Measurements from ENCODE around the gene RASL11A. TPM values are rescaled to one million over a fixed set of nuclear protein-coding genes. Genes with fewer than 3 reads are reported as not detected.
A peak's percentile ranks its signal among the peaks of the same experiment; 100 is the strongest.

RASL11A gene
- total RNA-seq, 1 experiment from 2014 or later, result 3.8 TPM

DNA sequence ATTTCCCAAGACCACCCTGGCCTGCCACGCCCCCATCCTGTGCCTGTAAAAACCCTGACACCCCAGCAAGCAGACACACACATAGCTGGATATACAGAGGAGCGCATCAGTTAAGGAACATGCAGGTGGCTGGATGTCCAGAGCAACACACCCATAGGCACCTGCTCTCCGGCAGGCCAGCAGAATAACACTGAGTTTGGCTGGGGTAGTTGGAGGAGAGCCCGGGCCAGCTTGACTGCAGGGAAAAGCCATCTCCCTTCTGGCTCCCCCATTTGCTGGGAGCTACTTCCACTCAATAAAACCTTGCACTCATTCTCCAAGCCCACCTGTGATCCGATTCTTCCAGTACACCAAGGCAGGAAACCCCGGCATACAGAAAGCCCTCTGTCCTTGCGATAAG lies 8.9 kb downstream of the RASL11A start:
- H3F3A ChIP-seq (ENCODE audit: insufficient read depth, low read depth), result no peaks in the 10 kb centered on the region
- DNase-seq, result no peak
- no peaks in the 10 kb centered on the region for H3K79me2 ChIP-seq (ENCODE audit: low read depth)
- intact Hi-C loops (cut with micrococcal nuclease; ENCODE audit: unreplicated experiment), result no loop called here
- H3K9me3 ChIP-seq (ENCODE audit: insufficient read depth, low read depth), result no peaks in the 10 kb centered on the region
- CTCF ChIA-PET, result no interaction called here
- H4K20me1 ChIP-seq (ENCODE audit: insufficient read depth), result no peaks in the 10 kb centered on the region
- peak overlapping the region; percentile 36; the same call in 1 of the 2 replicates for H3K4me2 ChIP-seq
- H3K9me2 ChIP-seq (ENCODE audit: insufficient read depth), result no peaks in the 10 kb centered on the region
- TF ChIP-seq, protein P1, sequence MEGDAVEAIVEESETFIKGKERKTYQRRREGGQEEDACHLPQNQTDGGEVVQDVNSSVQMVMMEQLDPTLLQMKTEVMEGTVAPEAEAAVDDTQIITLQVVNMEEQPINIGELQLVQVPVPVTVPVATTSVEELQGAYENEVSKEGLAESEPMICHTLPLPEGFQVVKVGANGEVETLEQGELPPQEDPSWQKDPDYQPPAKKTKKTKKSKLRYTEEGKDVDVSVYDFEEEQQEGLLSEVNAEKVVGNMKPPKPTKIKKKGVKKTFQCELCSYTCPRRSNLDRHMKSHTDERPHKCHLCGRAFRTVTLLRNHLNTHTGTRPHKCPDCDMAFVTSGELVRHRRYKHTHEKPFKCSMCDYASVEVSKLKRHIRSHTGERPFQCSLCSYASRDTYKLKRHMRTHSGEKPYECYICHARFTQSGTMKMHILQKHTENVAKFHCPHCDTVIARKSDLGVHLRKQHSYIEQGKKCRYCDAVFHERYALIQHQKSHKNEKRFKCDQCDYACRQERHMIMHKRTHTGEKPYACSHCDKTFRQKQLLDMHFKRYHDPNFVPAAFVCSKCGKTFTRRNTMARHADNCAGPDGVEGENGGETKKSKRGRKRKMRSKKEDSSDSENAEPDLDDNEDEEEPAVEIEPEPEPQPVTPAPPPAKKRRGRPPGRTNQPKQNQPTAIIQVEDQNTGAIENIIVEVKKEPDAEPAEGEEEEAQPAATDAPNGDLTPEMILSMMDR (conservative IDR thresholded peaks at IDR 0.05), result no peak
- H3K4me1 ChIP-seq (replicated peaks; ENCODE audit: insufficient read depth), result peaks cover 24% of the 10 kb centered on the region
- no peak overlapping the region for H3K27ac ChIP-seq
- no peaks in the 10 kb centered on the region for H3K27me3 ChIP-seq (ENCODE audit: insufficient read depth, low read depth)
- H3K4me3 ChIP-seq, result no peak overlapping the region
- H3K36me3 ChIP-seq (ENCODE audit: low read depth), result no peaks in the 10 kb centered on the region
- POLR2A ChIA-PET (ENCODE audit: unreplicated experiment), result no interaction called here
- BruUV-seq (replicated peaks), result no TSS peak
- no peak overlapping the region for H2AFZ ChIP-seq

GRCh38 chr13:27280009-27280656 lies 9.5 kb downstream of the RASL11A start:
- peak; percentile 54 to 95 for DNase-seq
- Histone ChIP-seq H2AFZ (no peak overlapping the region), H3K4me2 (peak overlapping the region; percentile 36), H4K20me1 (ENCODE audit: insufficient read depth) (no peaks in the 10 kb centered on the region), H3K27me3 (ENCODE audit: insufficient read depth, low read depth) (no peaks in the 10 kb centered on the region), H3K9me2 (ENCODE audit: insufficient read depth) (no peaks in the 10 kb centered on the region), H3K4me3 (no peak overlapping the region), H3K36me3 (ENCODE audit: low read depth) (no peaks in the 10 kb centered on the region), H3K4me1 (replicated peaks; ENCODE audit: insufficient read depth) (peaks cover 24% of the 10 kb centered on the region), H3F3A (ENCODE audit: insufficient read depth, low read depth) (no peaks in the 10 kb centered on the region), H3K27ac (no peak overlapping the region), H3K9me3 (ENCODE audit: insufficient read depth, low read depth) (no peaks in the 10 kb centered on the region), H3K79me2 (ENCODE audit: low read depth) (no peaks in the 10 kb centered on the region)
- ChIA-PET POLR2A (ENCODE audit: unreplicated experiment) (interaction anchor here (0.7 kb wide), 1 partner anchor 9 kb away, joined by 6 read pairs; the partner anchor contains the start of gene RASL11A), CTCF (interaction anchor here (0.5 to 0.6 kb wide), 2 partner anchors 37 to 350 kb away, joined by 3 read pairs; no protein-coding TSS in a partner anchor)
- no peak for TF ChIP-seq EZH2 (IDR thresholded peaks at IDR 0.05; ENCODE audit: low read depth)
- TF ChIP-seq, protein P1 (conservative IDR thresholded peaks at IDR 0.05), result no peak
- no TSS peak for BruUV-seq (replicated peaks)
- intact Hi-C loops (cut with micrococcal nuclease; ENCODE audit: unreplicated experiment), result loop anchor here (2.0 to 5.0 kb wide), 2 partner anchors 39 to 333 kb away; no protein-coding TSS in a partner anchor

DNA sequence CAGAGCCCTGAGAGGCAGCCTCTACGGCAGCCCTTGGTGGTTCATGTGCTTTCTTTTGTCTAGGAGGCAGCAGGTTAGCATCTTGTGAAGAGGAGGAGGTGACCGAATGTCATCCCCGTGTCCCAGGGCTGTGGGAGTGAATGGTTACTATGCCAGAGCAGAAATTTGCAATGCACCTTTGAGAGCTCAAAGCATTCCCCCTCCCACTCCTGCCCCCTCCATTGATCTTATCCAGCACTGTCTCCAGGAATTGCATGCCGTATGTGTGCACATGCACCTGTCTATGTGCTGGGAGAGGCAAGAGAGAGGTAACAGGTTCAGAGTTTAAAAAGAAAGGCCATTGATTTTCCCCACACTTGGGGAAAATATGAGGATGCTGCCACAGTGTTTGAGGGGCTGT lies 10.2 kb downstream of the RASL11A start:
- H3K27ac ChIP-seq, result no peak overlapping the region
- no peaks in the 10 kb centered on the region for H3K79me2 ChIP-seq (ENCODE audit: low read depth)
- H3K27me3 ChIP-seq (ENCODE audit: insufficient read depth, low read depth), result no peaks in the 10 kb centered on the region
- TF ChIP-seq EZH2 (IDR thresholded peaks at IDR 0.05; ENCODE audit: low read depth), result no peak
- TF ChIP-seq, protein P1 (conservative IDR thresholded peaks at IDR 0.05), result no peak
- no peak for DNase-seq
- no peaks in the 10 kb centered on the region for H4K20me1 ChIP-seq (ENCODE audit: insufficient read depth)
- no peak overlapping the region for H3K4me3 ChIP-seq
- no peak overlapping the region for H2AFZ ChIP-seq
- peaks cover 24% of the 10 kb centered on the region for H3K4me1 ChIP-seq (replicated peaks; ENCODE audit: insufficient read depth)
- no peaks in the 10 kb centered on the region for H3K9me3 ChIP-seq (ENCODE audit: insufficient read depth, low read depth)
- POLR2A ChIA-PET (ENCODE audit: unreplicated experiment), result interaction anchor here (0.7 kb wide), 1 partner anchor 10 kb away, joined by 6 read pairs; the partner anchor contains the start of gene RASL11A
- intact Hi-C loops (cut with micrococcal nuclease; ENCODE audit: unreplicated experiment), result loop anchor here (2.0 to 5.0 kb wide), 2 partner anchors 38 to 334 kb away; no protein-coding TSS in a partner anchor
- H3K9me2 ChIP-seq (ENCODE audit: insufficient read depth), result no peaks in the 10 kb centered on the region
- peak overlapping the region; percentile 36; the same call in 1 of the 2 replicates for H3K4me2 ChIP-seq
- CTCF ChIA-PET, result interaction anchor here (0.6 kb wide), 1 partner anchor 38 kb away, joined by 3 read pairs; no protein-coding TSS in a partner anchor
- H3K36me3 ChIP-seq (ENCODE audit: low read depth), result no peaks in the 10 kb centered on the region
- BruUV-seq (replicated peaks), result no TSS peak
- H3F3A ChIP-seq (ENCODE audit: insufficient read depth, low read depth), result no peaks in the 10 kb centered on the region

Data from PC-9 (cell line).